Osteocyte (in vitro differentiated cells): Measurements from ENCODE around the gene MRPL32. TPM values are rescaled to one million over a fixed set of nuclear protein-coding genes. Genes with fewer than 3 reads are reported as not detected.
A peak's percentile ranks its signal among the peaks of the same experiment; 100 is the strongest.

ENCODE experiments used
- DNase-seq: peaks from one replicate; pipeline ENCODE4 v3.0.0; 2021; ENCODE audit warnings: mixed read lengths; ENCODE audit not compliant: unreplicated experiment; ENCODE audit errors: extremely low spot score
- H3K27ac Mint-ChIP-seq: one replicate; pipeline ENCODE4 v1.8.0; 2021; ENCODE audit warnings: mild to moderate bottlenecking, mixed read lengths; ENCODE audit not compliant: unreplicated experiment
- H3K27me3 Mint-ChIP-seq: one replicate; pipeline ENCODE4 v1.8.0; 2021; ENCODE audit warnings: mixed read lengths; ENCODE audit not compliant: unreplicated experiment
- H3K36me3 Mint-ChIP-seq: one replicate; pipeline ENCODE4 v1.8.0; 2021; ENCODE audit warnings: mixed read lengths; ENCODE audit not compliant: unreplicated experiment
- H3K4me1 Mint-ChIP-seq: one replicate; pipeline ENCODE4 v1.8.0; 2021; ENCODE audit warnings: mixed read lengths; ENCODE audit not compliant: unreplicated experiment
- H3K4me3 Mint-ChIP-seq: one replicate; pipeline ENCODE4 v1.8.0; 2021; ENCODE audit warnings: mild to moderate bottlenecking, moderate library complexity, mixed read lengths; ENCODE audit not compliant: unreplicated experiment
- H3K9me3 Mint-ChIP-seq: one replicate; pipeline ENCODE4 v1.8.0; 2021; ENCODE audit warnings: mixed read lengths; ENCODE audit not compliant: unreplicated experiment
- CTCF ChIP-seq: fragments of 200-600 bp; sonication (generic); IDR thresholded peaks from 2 replicates; pipeline ENCODE4 v1.5.0; 2021; ENCODE audit warnings: antibody characterized with exemption, mild to moderate bottlenecking, moderate library complexity
- total RNA-seq: library from RNA; stranded (reverse); gene quantifications from 2 replicates; pipeline ENCODE4 v1.2.1, GENCODE V29; 2021

MRPL32 gene
- total RNA-seq, 1 donor from 2014 or later = 49.0 TPM

GRCh38 chr7:42934291-42934690, 2.1 kb downstream of the MRPL32 start:
- Mint-ChIP-seq H3K4me3 (peak overlapping the region; percentile 99), H3K27ac (peak overlapping the region; percentile 97), H3K9me3 (no peaks in the 10 kb centered on the region), H3K4me1 (peaks cover 33% of the 10 kb centered on the region), H3K36me3 (peaks cover 17% of the 10 kb centered on the region), H3K27me3 (no peaks in the 10 kb centered on the region)
- DNase-seq = no peak
- TF ChIP-seq CTCF = no peak

GRCh38 chr7:42935861-42936260, 3.7 kb downstream of the MRPL32 start:
- Mint-ChIP-seq H3K4me3 (no peak overlapping the region), H3K27me3 (no peaks in the 10 kb centered on the region), H3K9me3 (no peaks in the 10 kb centered on the region), H3K4me1 (peaks cover 18% of the 10 kb centered on the region), H3K36me3 (peaks cover 21% of the 10 kb centered on the region), H3K27ac (no peak overlapping the region)
- DNase-seq = no peak
- no peak for TF ChIP-seq CTCF

- Mint-ChIP-seq H3K36me3 (peaks cover 21% of the 10 kb centered on the region), H3K9me3 (no peaks in the 10 kb centered on the region), H3K27me3 (no peaks in the 10 kb centered on the region), H3K4me1 (no peaks in the 10 kb centered on the region), H3K27ac (no peak overlapping the region), H3K4me3 (no peak overlapping the region)
- DNase-seq = no peak
- no peak for TF ChIP-seq CTCF
These were observed 7.5 kb downstream of the MRPL32 start for GRCh38 chr7:42939457-42940240.

GRCh38 chr7:42940985-42941847, 9.0 kb downstream of the MRPL32 start:
- TF ChIP-seq CTCF = peak; percentile 93
- peaks cover 12% of the 10 kb centered on the region for H3K36me3 Mint-ChIP-seq
- H3K27me3 Mint-ChIP-seq = no peaks in the 10 kb centered on the region
- no peak overlapping the region for H3K27ac Mint-ChIP-seq
- H3K4me1 Mint-ChIP-seq = peaks cover 9% of the 10 kb centered on the region
- no peak overlapping the region for H3K4me3 Mint-ChIP-seq
- DNase-seq = peak; percentile 90
- no peaks in the 10 kb centered on the region for H3K9me3 Mint-ChIP-seq
